ENCODE data around the gene FSTL3. TPM values are rescaled to one million over a fixed set of nuclear protein-coding genes. Genes with fewer than 3 reads are reported as not detected.
"Not testable (repeated sequence)": the region's sequence is repeated elsewhere in the genome, so short reads cannot be mapped to it uniquely, and the experiment has no call there.

The FSTL3 gene
- total RNA-seq, 2 donors from 2014 or later, result 9.8 to 14.1 TPM

DNA sequence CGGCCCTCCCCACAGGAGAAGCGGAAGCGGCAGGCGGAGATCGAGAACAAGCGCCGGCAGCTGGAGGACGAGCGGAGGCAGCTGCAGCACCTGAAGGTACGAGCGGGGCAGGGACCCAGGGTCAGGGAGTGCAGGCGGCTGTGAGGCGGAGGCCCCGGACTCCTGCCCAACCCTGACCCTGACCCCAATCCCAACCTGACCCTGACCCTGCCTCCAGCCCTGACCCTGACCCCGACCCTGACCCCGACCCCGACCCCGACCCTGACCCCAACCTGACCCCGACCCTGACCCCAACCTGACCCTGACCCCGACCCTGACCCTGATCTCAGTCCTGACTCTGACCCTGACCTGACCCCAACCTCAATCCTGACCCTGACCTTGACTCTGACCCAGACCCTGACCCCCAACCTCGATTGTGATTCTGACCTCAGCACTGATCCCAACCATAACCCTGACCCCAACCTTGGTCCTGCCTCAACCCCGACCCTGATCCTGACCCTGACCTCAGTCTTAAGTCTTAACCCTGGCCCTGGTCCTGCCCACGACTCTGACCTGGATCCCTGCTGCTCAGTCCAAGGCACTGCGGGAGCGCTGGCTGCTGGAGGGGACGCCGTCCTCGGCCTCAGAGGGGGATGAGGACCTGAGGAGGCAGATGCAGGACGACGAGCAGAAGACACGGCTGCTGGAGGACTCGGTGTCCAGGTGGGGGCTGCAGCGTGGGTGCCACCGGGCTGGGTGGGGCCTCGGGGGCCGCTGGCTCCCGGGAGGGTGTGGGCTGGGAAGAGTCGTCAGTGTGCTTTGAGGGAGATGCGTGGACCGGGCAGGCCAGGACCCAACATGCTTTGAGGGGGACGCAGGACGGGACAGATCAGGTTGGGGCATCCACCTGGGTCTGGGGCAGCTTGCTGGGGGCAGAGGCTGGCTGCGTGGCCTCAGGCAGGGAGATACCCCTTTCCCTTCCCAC is 51.1 kb downstream of the FSTL3 start:
- H3K4me3 Mint-ChIP-seq, result no peak overlapping the region

DNA sequence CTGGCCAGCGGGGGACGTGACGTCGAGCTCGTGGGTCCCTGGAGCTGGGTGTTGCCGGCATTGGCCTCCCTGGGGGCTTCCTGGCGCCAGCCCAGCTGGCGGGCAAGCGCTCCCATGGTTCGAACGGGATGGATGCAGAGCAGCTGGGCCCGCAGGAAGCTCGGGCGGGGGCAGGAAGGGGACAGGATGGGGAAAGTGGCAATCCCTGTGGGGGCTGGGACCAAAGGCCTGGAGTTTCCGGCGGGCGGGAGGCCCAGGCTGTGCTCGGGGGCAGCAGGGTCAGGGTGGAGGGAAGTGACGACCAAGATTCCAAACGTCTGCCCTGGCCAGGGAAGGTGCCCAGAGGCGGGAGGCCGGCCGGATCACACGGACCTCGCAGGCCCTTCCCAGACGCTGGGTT is 51.8 kb downstream of the FSTL3 start:
- peaks cover 5% of the 10 kb centered on the region for H3K36me3 ChIP-seq (ENCODE audit: control insufficient read depth, insufficient read depth, low read length)
- Mint-ChIP-seq H3K27me3 (ENCODE audit: insufficient read depth) (no peaks in the 10 kb centered on the region), H3K36me3 (ENCODE audit: low read depth) (peaks cover 17% of the 10 kb centered on the region), H3K4me1 (no peaks in the 10 kb centered on the region), H3K27ac (no peak overlapping the region), H3K4me3 (no peak overlapping the region), H3K9me3 (no peaks in the 10 kb centered on the region)
- TF ChIP-seq CTCF (conservative IDR thresholded peaks at IDR 0.05), result no peak
- H3K4me1 ChIP-seq (ENCODE audit: control insufficient read depth, insufficient read depth, low read length), result no peaks in the 10 kb centered on the region
- H3K9me3 ChIP-seq (ENCODE audit: control insufficient read depth, low read length), result no peaks in the 10 kb centered on the region
- WGBS, 2 experiments (ENCODE audit: insufficient coverage in 1 of 2, insufficient read length in 1 of 2), result 91 to 94% methylated on average over 17 to 26 of the region's 26 CpGs
- no peak for DNase-seq
- no peak overlapping the region for H3K9ac ChIP-seq (ENCODE audit: extremely low read depth, low read length, poor library complexity, severe bottlenecking)
- no peaks in the 10 kb centered on the region for H3K27me3 ChIP-seq (ENCODE audit: control insufficient read depth, insufficient read depth, low read length, poor library complexity, severe bottlenecking)
- no peak overlapping the region for H3K4me3 ChIP-seq (ENCODE audit: low read length)
- H3K27ac ChIP-seq (ENCODE audit: low read depth, low read length), result no peak overlapping the region

More for the DNA sequence above, 51.1 kb downstream of the FSTL3 start:
- no peaks in the 10 kb centered on the region for H3K4me1 Mint-ChIP-seq
- H3K9me3 Mint-ChIP-seq, result no peaks in the 10 kb centered on the region
- WGBS, 2 experiments (ENCODE audit: insufficient coverage in 1 of 2, insufficient read length in 1 of 2), result 88 to 97% methylated on average over 28 to 43 of the region's 43 CpGs
- no peak overlapping the region for H3K27ac Mint-ChIP-seq
- H3K9ac ChIP-seq (ENCODE audit: extremely low read depth, low read length, poor library complexity, severe bottlenecking), result no peak overlapping the region
- H3K4me1 ChIP-seq (ENCODE audit: control insufficient read depth, insufficient read depth, low read length), result no peaks in the 10 kb centered on the region
- H3K27me3 Mint-ChIP-seq (ENCODE audit: insufficient read depth), result no peaks in the 10 kb centered on the region
- peaks cover 17% of the 10 kb centered on the region for H3K36me3 Mint-ChIP-seq (ENCODE audit: low read depth)
- no peak overlapping the region for H3K4me3 ChIP-seq (ENCODE audit: low read length)
- no peaks in the 10 kb centered on the region for H3K9me3 ChIP-seq (ENCODE audit: control insufficient read depth, low read length)
- no peak for TF ChIP-seq CTCF (conservative IDR thresholded peaks at IDR 0.05)
- H3K27me3 ChIP-seq (ENCODE audit: control insufficient read depth, insufficient read depth, low read length, poor library complexity, severe bottlenecking), result no peaks in the 10 kb centered on the region
- H3K27ac ChIP-seq (ENCODE audit: low read depth, low read length), result no peak overlapping the region
- no peak for DNase-seq
- H3K36me3 ChIP-seq (ENCODE audit: control insufficient read depth, insufficient read depth, low read length), result peaks cover 5% of the 10 kb centered on the region

DNA sequence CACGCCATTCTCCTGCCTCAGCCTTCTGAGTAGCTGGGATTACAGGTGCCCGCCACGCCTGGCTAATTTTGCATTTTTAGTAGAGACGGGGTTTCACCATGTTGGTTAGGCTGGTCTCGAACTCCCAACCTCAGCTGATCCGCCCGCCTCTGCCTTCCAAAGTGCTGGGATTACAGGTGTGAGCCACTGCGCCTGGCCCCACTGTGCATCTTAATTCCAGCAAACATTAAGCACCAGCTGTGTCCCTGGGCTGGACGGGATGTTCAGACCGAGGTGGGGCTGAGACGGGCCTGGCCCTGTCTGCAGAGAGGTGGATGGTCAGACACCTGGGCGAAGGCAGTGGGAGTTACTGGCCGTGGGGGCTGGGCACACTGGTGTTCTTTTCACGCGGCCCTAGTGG is 53.4 kb downstream of the FSTL3 start:
- not testable (repeated sequence) for H3K9ac ChIP-seq (ENCODE audit: extremely low read depth, low read length, poor library complexity, severe bottlenecking); H3K9me3 ChIP-seq (ENCODE audit: control insufficient read depth, low read length); H3K27ac ChIP-seq (ENCODE audit: low read depth, low read length); H3K4me3 Mint-ChIP-seq; H3K27me3 Mint-ChIP-seq (ENCODE audit: insufficient read depth); H3K4me1 Mint-ChIP-seq; H3K9me3 Mint-ChIP-seq; DNase-seq; H3K27ac Mint-ChIP-seq; H3K36me3 ChIP-seq (ENCODE audit: control insufficient read depth, insufficient read depth, low read length); H3K4me3 ChIP-seq (ENCODE audit: low read length); H3K4me1 ChIP-seq (ENCODE audit: control insufficient read depth, insufficient read depth, low read length); H3K27me3 ChIP-seq (ENCODE audit: control insufficient read depth, insufficient read depth, low read length, poor library complexity, severe bottlenecking)
- 88 to 90% methylated on average over 13 to 15 of the region's 15 CpGs for WGBS, 2 experiments (ENCODE audit: insufficient coverage in 1 of 2, insufficient read length in 1 of 2)
- H3K36me3 Mint-ChIP-seq (ENCODE audit: low read depth), result peaks cover 21% of the 10 kb centered on the region

Data from endodermal cell (in vitro differentiated cells).